Measurements from ENCODE around the gene TMEM169.
A peak's percentile ranks its signal among the peaks of the same experiment; 100 is the strongest.

TMEM169 gene

GRCh38 chr2:216057688-216058193 lies 24.0 kb upstream of the TMEM169 start:
- no peak for TF ChIP-seq CTCF (conservative IDR thresholded peaks at IDR 0.05)
- TF ChIP-seq ZFX (IDR thresholded peaks at IDR 0.05), result no peak
- no peak overlapping the region for H3K27ac ChIP-seq

GRCh38 chr2:216059233-216059834 lies 22.4 kb upstream of the TMEM169 start:
- H3K27ac ChIP-seq, result no peak overlapping the region
- TF ChIP-seq ZFX (IDR thresholded peaks at IDR 0.05) (no peak), CTCF (conservative IDR thresholded peaks at IDR 0.05) (peak; percentile 29)

GRCh38 chr2:216064014-216064630 lies 17.6 kb upstream of the TMEM169 start:
- no peak overlapping the region for H3K27ac ChIP-seq
- TF ChIP-seq ZFX (IDR thresholded peaks at IDR 0.05), result no peak
- TF ChIP-seq CTCF (conservative IDR thresholded peaks at IDR 0.05), result no peak

- TF ChIP-seq ZFX (IDR thresholded peaks at IDR 0.05) (no peak), CTCF (conservative IDR thresholded peaks at IDR 0.05) (no peak)
- no peak overlapping the region for H3K27ac ChIP-seq
Observed at GRCh38 chr2:216064665-216065064, 17.1 kb upstream of the TMEM169 start.

GRCh38 chr2:216066230-216066629 lies 15.5 kb upstream of the TMEM169 start:
- no peak overlapping the region for H3K27ac ChIP-seq
- no peak for TF ChIP-seq ZFX (IDR thresholded peaks at IDR 0.05)
- no peak for TF ChIP-seq CTCF (conservative IDR thresholded peaks at IDR 0.05)

- no peak overlapping the region for H3K27ac ChIP-seq
- no peak for TF ChIP-seq CTCF (conservative IDR thresholded peaks at IDR 0.05)
- TF ChIP-seq ZFX (IDR thresholded peaks at IDR 0.05), result no peak
Observed at GRCh38 chr2:216069028-216069427, 12.7 kb upstream of the TMEM169 start.

GRCh38 chr2:216070195-216070594 lies 11.5 kb upstream of the TMEM169 start:
- TF ChIP-seq ZFX (IDR thresholded peaks at IDR 0.05) (no peak), CTCF (conservative IDR thresholded peaks at IDR 0.05) (no peak)
- H3K27ac ChIP-seq, result no peak overlapping the region
